Erythroblast (primary cell): ENCODE data around the gene MYO1D.

ENCODE experiments used
- GATA1 ChIP-seq: IDR thresholded peaks from 2 replicates; pipeline ENCODE4 v1.6.1; 2011; ENCODE audit warnings: low read depth, mild to moderate bottlenecking, control low read depth, low read length, moderate library complexity
- POLR2A ChIP-seq: IDR thresholded peaks from 2 replicates; pipeline ENCODE4 v1.6.1; 2011; ENCODE audit warnings: mild to moderate bottlenecking, low read length

DNA sequence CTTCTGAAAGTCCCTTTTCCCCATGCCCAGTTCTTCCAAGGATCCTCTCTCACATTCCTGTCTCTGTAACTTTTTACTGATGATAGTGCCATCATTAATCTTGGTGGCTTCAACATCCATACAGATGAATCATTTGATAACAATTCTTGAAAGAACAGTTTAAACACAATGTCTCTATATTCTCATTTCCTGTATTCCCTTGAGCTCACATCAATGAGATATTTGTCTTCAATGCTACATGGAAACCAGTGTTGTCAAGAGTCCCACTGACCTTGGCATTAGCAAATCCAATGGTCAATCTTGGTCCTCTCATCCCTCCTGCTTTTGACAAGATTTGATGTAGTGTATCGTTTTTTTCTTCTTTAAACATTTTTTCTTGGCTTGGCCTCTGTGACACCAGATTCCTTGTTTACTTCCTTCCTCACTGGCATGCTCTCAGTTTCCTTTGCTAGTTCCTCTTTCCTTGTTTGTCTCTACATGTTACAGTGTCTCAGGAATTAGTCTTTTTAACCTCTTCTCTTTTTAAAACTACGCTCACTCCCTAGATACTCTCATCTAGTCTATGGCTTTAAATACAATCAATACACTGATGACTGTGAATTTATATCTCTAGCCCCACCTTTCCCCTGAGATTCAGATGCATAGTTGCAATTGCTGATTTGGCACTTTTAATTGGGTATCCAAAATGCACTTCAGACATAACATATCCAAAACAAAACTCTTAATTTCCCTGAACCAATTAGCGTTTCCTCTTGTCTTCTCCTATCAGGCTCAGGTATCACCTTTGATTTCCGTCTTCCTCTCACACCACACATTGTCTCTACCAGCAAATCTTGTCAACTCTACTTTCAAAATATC lies 134.0 kb downstream of the MYO1D start:
- TF ChIP-seq POLR2A = no peak
- TF ChIP-seq GATA1 = no peak
